NCI-H748 treated with DMSO at 0.1 percent for 48 hours (cell line): ENCODE data around the gene KIF19.

Experiments used
- DNase-seq: peaks from one replicate; lab custom pipeline; 2025; lab: John Stamatoyannopoulos, UW

The KIF19 gene

GRCh38 chr17:74362810-74363498 lies 36.9 kb downstream of the KIF19 start:
- DNase-seq, result no peak

DNA sequence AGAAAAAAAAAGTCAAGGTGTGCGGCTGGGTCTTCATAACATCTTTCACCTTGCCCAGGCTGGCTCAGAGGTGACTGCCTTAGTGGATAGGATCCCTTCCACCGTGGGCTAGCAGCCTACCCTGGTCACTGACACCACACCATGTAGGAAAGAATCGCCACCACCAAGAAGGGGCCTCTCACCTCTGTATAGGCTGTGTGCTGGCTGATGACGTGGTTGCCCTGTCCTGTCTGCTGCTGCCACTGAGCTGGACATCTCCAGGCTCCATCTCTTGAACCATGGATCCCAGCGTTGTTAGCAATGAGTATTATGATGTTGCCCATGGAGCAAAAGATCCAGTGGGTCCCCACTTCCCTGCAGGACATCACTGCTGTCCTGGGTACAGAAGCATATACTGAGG lies 41.2 kb downstream of the KIF19 start, which contains the start of gene GPR142:
GPR142 (plus strand) TSS at position 301 of the 400 bp plus-strand sequence. CDS start 2,035 bp downstream, outside the sequence.
- DNase-seq, result no peak

- no peak for DNase-seq
Observed at GRCh38 chr17:74368341-74369081, 42.5 kb downstream of the KIF19 start.

- no peak for DNase-seq
Observed at GRCh38 chr17:74369221-74369620, 43.2 kb downstream of the KIF19 start.

GRCh38 chr17:74369665-74370490 lies 43.9 kb downstream of the KIF19 start:
- no peak for DNase-seq

DNA sequence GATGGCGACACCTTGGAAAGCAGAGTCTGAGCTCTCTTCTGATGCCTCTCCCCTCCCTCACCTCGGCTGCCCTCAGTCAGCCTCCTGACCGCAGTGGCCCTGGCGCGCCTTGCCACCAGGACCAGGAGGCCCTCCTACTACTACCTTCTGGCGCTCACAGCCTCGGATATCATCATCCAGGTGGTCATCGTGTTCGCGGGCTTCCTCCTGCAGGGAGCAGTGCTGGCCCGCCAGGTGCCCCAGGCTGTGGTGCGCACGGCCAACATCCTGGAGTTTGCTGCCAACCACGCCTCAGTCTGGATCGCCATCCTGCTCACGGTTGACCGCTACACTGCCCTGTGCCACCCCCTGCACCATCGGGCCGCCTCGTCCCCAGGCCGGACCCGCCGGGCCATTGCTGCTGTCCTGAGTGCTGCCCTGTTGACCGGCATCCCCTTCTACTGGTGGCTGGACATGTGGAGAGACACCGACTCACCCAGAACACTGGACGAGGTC lies 45.7 kb downstream of the KIF19 start:
- no peak for DNase-seq

DNA sequence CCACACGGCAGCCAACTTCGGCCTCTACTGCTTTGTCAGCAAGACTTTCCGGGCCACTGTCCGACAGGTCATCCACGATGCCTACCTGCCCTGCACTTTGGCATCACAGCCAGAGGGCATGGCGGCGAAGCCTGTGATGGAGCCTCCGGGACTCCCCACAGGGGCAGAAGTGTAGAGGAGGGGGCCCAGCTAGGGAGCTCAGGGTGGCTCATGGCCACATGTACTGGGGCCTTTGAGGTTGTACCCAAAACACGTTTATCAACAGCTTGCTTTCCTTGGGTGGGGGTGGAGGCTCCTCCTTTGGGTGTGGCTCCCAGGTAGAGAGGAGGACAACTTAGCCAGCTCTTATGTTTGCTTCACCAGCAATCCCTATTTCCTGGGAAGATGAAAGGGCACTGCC lies 46.4 kb downstream of the KIF19 start:
- DNase-seq, result no peak

- DNase-seq, result peak; percentile 6
Observed at GRCh38 chr17:74373838-74374606, 48.0 kb downstream of the KIF19 start.

GRCh38 chr17:74374858-74375257 lies 48.8 kb downstream of the KIF19 start:
- no peak for DNase-seq

DNA sequence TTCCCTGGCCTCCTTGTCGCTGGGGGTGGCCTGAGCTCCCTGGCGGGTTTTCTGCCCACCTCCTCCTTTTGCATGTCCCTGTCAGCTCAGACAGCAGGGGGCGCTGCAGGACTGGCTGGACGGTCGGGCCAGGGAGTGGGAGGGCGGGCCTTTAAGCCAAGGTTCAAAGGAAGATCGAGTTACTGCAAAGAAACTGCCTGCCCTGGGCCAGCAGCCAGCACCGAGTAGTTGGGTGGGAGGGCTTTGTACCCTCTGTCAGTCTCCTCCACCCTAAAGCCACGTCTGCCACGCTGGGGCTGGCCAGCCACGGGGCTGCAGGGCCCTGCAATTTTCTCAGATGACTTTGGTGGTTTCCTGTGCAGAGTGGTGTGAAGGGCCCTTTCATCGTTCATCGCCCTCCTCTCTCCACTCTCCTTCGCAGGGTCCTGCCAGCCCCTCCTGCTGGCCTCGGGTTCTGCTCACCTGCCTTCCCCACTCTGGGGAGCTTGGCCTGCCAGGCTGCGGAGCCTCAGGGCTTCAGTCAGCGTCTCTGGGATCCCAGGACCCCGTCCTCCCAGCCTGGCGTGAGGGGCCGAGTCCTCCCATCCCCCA lies 53.6 kb downstream of the KIF19 start:
- DNase-seq, result peak; percentile 47

DNA sequence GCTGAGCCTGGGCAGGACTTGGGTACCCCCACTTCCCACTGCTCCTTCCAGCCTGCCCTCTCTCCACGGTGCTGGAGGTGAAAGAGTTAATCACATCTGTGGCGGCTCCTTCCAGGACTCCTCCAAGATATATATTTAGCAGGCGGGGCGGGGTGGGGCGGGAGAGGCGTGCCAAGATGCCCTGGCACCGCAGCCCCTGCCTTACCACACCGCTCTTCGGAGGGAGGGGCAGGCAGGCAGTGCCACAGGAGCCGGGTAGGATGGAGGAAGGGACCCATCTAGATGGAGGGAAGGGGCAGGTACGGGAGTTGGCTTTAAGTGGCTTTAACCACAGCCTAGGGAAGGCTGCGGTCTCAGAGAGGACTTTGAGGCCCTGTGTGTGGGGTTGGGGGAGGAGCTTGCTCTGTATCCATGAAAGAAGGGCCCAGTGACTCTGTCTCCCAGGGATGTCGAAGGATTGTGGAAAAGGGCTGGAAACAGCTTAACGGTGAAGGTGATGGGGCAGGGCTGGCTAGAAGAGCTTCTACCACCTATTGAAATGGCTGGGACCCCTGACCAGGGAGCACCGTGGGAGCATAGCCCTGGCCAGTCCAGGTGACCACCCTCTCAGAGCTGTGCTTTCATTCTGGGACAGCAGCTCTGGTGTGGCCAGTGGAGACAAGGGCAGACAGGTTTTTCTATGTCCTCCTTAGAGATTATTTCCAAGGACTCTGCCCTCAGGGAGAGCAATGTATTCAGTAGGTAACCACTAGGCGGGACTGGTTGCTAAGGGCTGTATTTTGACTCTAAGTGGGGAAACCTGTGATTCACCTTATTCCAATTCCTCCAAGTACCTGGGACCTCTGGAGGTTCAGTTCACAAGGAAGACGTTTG lies 54.3 kb downstream of the KIF19 start:
- DNase-seq, result no peak

DNA sequence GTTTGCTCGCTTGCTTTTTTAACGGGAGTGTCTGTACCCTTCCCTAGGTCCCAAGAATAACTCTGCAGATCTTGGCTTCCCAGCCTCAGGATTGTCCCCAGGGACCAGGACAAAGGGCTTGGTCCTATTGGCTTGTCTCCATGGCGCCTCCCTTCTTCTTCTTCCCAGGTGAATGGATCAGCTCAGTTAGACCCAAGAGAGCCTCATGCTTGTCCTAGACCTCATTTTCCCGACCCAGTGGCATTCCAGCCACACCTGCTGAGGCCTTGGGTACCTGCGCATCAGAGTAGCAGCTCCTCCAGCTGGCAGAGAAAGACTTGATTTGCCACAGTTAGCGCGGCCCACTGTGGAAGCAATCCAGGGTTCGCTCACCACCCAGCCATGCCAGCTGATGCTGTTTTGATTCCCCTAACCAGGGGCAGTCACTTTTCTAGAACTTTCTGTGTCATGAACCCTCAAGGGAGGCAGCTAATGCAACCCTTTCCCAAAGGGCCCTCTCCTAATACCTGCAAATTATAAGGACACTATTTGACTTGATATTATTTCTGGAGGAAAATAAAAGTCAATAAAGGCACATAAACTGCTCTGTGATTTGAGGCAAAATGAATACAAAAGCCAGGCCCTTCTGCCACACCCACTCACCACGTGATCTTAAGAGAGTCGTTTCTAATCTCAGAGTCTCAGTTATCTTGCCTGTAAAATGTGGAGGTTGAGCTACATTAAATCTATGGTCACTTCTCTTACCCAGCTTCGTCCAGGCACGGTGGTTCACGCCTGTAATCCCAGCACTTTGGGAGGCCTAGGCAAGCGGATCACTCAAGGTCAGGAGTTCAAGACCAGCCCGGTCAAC lies 55.2 kb downstream of the KIF19 start:
- no peak for DNase-seq

DNA sequence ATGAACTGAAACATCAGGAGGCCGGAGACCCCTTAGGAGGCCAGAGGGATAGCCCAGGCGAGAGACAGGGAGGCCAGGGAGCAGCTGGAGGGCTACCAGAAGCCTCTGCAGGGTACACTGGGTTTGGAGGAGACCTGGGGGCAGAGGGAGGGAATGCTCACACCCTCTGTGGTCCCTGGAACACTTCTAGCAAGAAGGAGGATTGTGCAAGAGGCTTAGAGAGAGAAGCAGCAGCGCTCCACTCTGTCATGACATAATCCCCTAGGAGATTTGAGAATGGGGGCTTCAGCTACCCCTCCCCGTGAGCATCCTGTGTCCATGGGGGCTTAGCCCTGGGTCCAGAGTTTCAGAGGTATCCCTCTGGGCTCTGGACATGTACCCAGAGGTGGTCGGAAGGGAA lies 57.1 kb downstream of the KIF19 start:
- DNase-seq, result no peak

GRCh38 chr17:74385201-74385600 lies 59.2 kb downstream of the KIF19 start:
- no peak for DNase-seq

- DNase-seq, result no peak
Observed at GRCh38 chr17:74386386-74386785, 60.4 kb downstream of the KIF19 start.

DNA sequence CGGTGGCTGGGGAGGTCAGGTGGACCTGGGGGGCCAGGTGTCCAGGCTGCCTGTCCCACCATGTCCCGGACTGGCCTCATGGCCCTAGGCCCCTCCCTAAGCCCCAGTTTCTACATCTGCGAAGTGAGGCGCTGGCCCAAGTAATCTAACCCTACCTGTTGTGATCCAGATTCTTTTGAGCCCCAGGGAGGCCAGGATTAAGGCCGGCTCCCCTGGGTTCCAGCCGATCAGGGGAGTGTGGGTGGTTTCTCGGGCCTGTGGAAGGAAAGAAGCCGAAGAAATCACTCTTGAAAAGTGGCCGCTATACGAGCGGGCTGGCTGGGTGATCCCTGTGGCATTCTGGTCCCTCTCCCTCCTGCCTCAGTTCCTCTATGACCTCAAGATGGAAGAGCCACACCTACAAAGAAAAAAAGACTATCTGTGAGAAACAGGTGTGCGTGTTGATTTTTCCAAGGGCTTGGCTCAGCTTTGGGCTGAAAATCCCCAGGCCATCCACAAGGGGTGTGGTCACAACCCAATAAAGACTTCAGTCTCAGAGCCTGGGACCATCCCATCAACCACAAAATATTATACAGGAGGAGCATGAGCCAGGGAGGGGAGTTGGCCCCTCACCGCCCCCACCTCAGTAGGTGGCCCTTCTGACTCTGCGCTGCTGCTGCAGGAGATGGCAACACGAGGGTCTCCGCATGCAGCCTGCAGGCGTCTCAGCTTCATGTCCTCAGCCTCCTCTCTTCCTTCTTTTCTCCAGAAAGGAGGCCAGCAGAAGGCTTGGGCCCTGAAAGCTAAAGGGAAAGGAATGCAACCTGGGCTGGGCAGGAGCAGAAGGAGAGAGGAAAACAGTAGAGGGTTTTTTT lies 61.6 kb downstream of the KIF19 start:
- no peak for DNase-seq

DNA sequence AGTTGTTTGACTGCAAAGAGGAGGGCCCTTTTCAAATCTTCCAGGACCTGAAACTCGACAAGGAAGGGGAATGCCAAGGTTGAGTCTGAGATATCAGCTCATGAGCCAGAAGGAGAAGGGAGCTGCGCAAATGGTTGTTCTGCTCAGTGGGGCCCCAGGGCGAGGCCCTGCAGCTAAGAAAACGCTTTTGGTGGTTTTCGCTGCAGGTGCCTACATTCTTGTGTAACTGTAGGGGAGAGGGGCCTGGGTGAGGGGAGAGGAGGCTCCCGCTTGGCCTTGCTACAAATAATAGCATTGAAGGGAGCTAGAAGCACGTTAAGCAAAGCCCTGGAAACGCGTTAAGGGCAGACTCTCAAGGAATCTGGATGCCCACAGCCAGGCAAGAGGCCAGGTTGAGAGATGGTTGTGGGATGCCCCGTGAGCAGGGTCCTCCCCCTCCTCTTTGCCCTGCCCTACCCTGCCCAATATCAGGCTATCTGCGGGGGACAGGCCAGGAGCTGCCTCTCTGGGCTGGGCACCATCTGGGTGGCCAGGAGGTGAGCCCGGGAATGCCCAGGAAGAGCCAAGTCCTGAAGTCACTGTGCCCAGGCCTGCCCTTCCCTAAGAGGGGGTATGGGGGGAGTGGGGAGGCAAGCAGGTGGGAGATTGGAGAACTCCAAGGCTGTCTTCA lies 63.2 kb downstream of the KIF19 start:
- no peak for DNase-seq
